HEK293 (cell line): ENCODE data around the gene PERM1.
A peak's percentile ranks its signal among the peaks of the same experiment; 100 is the strongest.

Experiments used
- CTCF ChIA-PET: fragments of 350-600 bp; formaldehyde crosslinking; extraction: SDS; loops from one replicate; lab custom pipeline; 2021; ENCODE audit warnings: antibody characterized with exemption; lab: Yijun Ruan, JAX
- POLR2A ChIA-PET: fragments of 300-600 bp; formaldehyde crosslinking; extraction: SDS; loops from one replicate; lab custom pipeline; 2020; ENCODE audit warnings: antibody characterized with exemption, inconsistent platforms; lab: Yijun Ruan, JAX
- H3K27ac ChIP-seq: fragments of 200-500 bp; sonication (Bioruptor generic); 2 replicates; pipeline ENCODE4 v1.5.1; 2014; ENCODE audit warnings: low read depth, low read length, control low read depth, inconsistent platforms; ENCODE audit errors: extremely low read depth
- H3K36me3 ChIP-seq, 2 experiments: fragments of 200-500 bp in 1 of 2; sonication (Bioruptor generic) in 1 of 2; 1 replicate in 1 of 2; 2 replicates in 1 of 2; pipeline ENCODE4 v1.5.1; 2014 to 2017; ENCODE audit warnings: inconsistent platforms in 2 of 2, low read length in 2 of 2; ENCODE audit not compliant: control insufficient read depth in 2 of 2, insufficient read depth in 1 of 2
- H3K4me1 ChIP-seq: fragments of 200-500 bp; sonication (Bioruptor generic); 2 replicates; pipeline ENCODE4 v1.5.1; 2014; ENCODE audit warnings: mild to moderate bottlenecking, low read length, inconsistent platforms; ENCODE audit not compliant: control insufficient read depth, insufficient read depth
- H3K4me3 ChIP-seq: 2 replicates; pipeline ENCODE4 v1.5.1; 2011; ENCODE audit warnings: low read depth, mild to moderate bottlenecking, control low read depth, low read length, moderate library complexity
- H3K9me3 ChIP-seq: fragments of 200-500 bp; sonication (Bioruptor generic); 2 replicates; pipeline ENCODE4 v1.5.1; 2014; ENCODE audit warnings: low read depth, low read length, inconsistent platforms; ENCODE audit not compliant: control insufficient read depth, insufficient read depth
- INSM2 ChIP-seq: fragments of 450-650 bp; formaldehyde crosslinking; IDR thresholded peaks from 2 replicates; pipeline ENCODE4 v1.5.1; 2016; ENCODE audit warnings: missing biosample characterization, missing genetic modification characterization
- KLF1 ChIP-seq: fragments of 450-650 bp; formaldehyde crosslinking; IDR thresholded peaks from 2 replicates; pipeline ENCODE4 v1.5.1; 2016; ENCODE audit warnings: missing biosample characterization, missing genetic modification characterization
- MZF1 ChIP-seq: fragments of 450-650 bp; formaldehyde crosslinking; IDR thresholded peaks from 2 replicates; pipeline ENCODE4 v1.5.1; 2017; ENCODE audit warnings: missing biosample characterization, missing genetic modification characterization, borderline replicate concordance
- OVOL3 ChIP-seq: fragments of 450-650 bp; formaldehyde crosslinking; IDR thresholded peaks from 2 replicates; pipeline ENCODE4 v1.5.1; 2016; ENCODE audit warnings: missing biosample characterization, missing genetic modification characterization
- PATZ1 ChIP-seq: fragments of 450-650 bp; formaldehyde crosslinking; IDR thresholded peaks from 2 replicates; pipeline ENCODE4 v1.5.1; 2016; ENCODE audit warnings: missing biosample characterization, missing genetic modification characterization
- SCRT2 ChIP-seq: fragments of 450-650 bp; formaldehyde crosslinking; IDR thresholded peaks from 2 replicates; pipeline ENCODE4 v1.5.1; 2016; ENCODE audit warnings: missing biosample characterization, missing genetic modification characterization
- ZBTB17 ChIP-seq: fragments of 450-650 bp; formaldehyde crosslinking; IDR thresholded peaks from 2 replicates; pipeline ENCODE4 v1.5.1; 2016; ENCODE audit warnings: missing biosample characterization, missing genetic modification characterization
- ZFP37 ChIP-seq: fragments of 450-650 bp; formaldehyde crosslinking; IDR thresholded peaks from 2 replicates; pipeline ENCODE4 v1.5.1; 2016; ENCODE audit warnings: missing biosample characterization, missing genetic modification characterization
- ZNF114 ChIP-seq: fragments of 450-650 bp; formaldehyde crosslinking; IDR thresholded peaks from 2 replicates; pipeline ENCODE4 v1.5.0; 2017; ENCODE audit warnings: missing biosample characterization, missing genetic modification characterization
- ZNF133 ChIP-seq: fragments of 450-650 bp; formaldehyde crosslinking; IDR thresholded peaks from 2 replicates; pipeline ENCODE4 v1.5.1; 2016; ENCODE audit warnings: missing biosample characterization, missing genetic modification characterization
- ZNF146 ChIP-seq: fragments of 450-650 bp; formaldehyde crosslinking; IDR thresholded peaks from 2 replicates; pipeline ENCODE4 v1.5.1; 2016; ENCODE audit warnings: missing biosample characterization, missing genetic modification characterization
- ZNF16 ChIP-seq: fragments of 450-650 bp; formaldehyde crosslinking; IDR thresholded peaks from 2 replicates; pipeline ENCODE4 v1.5.1; 2016; ENCODE audit warnings: low read depth, missing biosample characterization, missing genetic modification characterization
- ZNF223 ChIP-seq: fragments of 450-650 bp; formaldehyde crosslinking; IDR thresholded peaks from 2 replicates; pipeline ENCODE4 v1.5.1; 2016; ENCODE audit warnings: missing biosample characterization, missing genetic modification characterization
- ZNF280C ChIP-seq: fragments of 450-650 bp; formaldehyde crosslinking; IDR thresholded peaks from 2 replicates; pipeline ENCODE4 v1.5.1; 2016; ENCODE audit warnings: missing biosample characterization, missing genetic modification characterization
- ZNF362 ChIP-seq: fragments of 450-650 bp; formaldehyde crosslinking; IDR thresholded peaks from 2 replicates; pipeline ENCODE4 v1.5.1; 2016; ENCODE audit warnings: missing biosample characterization, missing genetic modification characterization
- ZNF449 ChIP-seq: fragments of 450-650 bp; formaldehyde crosslinking; IDR thresholded peaks from 2 replicates; pipeline ENCODE4 v1.5.1; 2017; ENCODE audit warnings: missing biosample characterization, mild to moderate bottlenecking, missing genetic modification characterization, moderate library complexity
- ZNF488 ChIP-seq: fragments of 450-650 bp; formaldehyde crosslinking; IDR thresholded peaks from 2 replicates; pipeline ENCODE4 v1.5.1; 2016; ENCODE audit warnings: missing biosample characterization, missing genetic modification characterization
- ZNF707 ChIP-seq: fragments of 450-650 bp; formaldehyde crosslinking; IDR thresholded peaks from 2 replicates; pipeline ENCODE4 v1.5.1; 2016; ENCODE audit warnings: missing biosample characterization, missing genetic modification characterization
- ZNF747 ChIP-seq: fragments of 450-650 bp; formaldehyde crosslinking; IDR thresholded peaks from 2 replicates; pipeline ENCODE4 v1.5.1; 2016; ENCODE audit warnings: missing biosample characterization, missing genetic modification characterization

PERM1 gene

GRCh38 chr1:960363-961131, 21.3 kb downstream of the PERM1 start, which contains the start of gene KLHL17 (continued):
- no peak for TF ChIP-seq ZNF16 (tag by site-specific recombination)
- 0 out of 2 replicates have a peak, but pooled peaks have one; percentile 15 for TF ChIP-seq ZNF449
- TF ChIP-seq KLF1 (tag by site-specific recombination) = no peak; the same call in 1 of the 2 replicates
- TF ChIP-seq ZNF146 (tag by site-specific recombination) = no peak
- no peak for TF ChIP-seq ZNF133 (tag by site-specific recombination)
- TF ChIP-seq, all 188 proteins: peak for 31

- Histone ChIP-seq H3K27ac (no peak overlapping the region; the same call in 1 of the 2 replicates), H3K4me3 (peak overlapping the region; percentile 57), H3K9me3 (no peaks in the 10 kb centered on the region), H3K4me1 (no peaks in the 10 kb centered on the region), H3K36me3 (peaks cover 3 to 60% of the 10 kb centered on the region in 2 experiments; a peak in 2 of 3 replicates)
- no peak for TF ChIP-seq ZFP37
- TF ChIP-seq PATZ1 (tag by site-specific recombination) = peak; percentile 54; the same call in 1 of the 2 replicates
- CTCF ChIA-PET = interaction anchor here (0.6 kb wide), 2 partner anchors 16 to 182 kb away, joined by 3 read pairs; no protein-coding TSS in a partner anchor
- POLR2A ChIA-PET = interaction anchor here (1.4 kb wide), 1 partner anchor 18 kb away, joined by 4 read pairs; no protein-coding TSS in a partner anchor
Measured at GRCh38 chr1:959731-960362, 22.0 kb downstream of the PERM1 start.

GRCh38 chr1:958823-959730, 22.8 kb downstream of the PERM1 start, which contains the start of gene NOC2L:
NOC2L (minus strand) TSS chr1:959256; CDS start chr1:959240, 16 bp downstream.
- no peaks in the 10 kb centered on the region for H3K9me3 ChIP-seq
- CTCF ChIA-PET = interaction anchor here (0.6 to 1.1 kb wide), 3 partner anchors 16 to 181 kb away, joined by 3 to 6 read pairs (median 3); no protein-coding TSS in a partner anchor
- POLR2A ChIA-PET = interaction anchor here (0.7 to 1.4 kb wide), 4 partner anchors 8 to 41 kb away, joined by 3 to 6 read pairs (median 4); no protein-coding TSS in a partner anchor
- H3K4me3 ChIP-seq = peak within 1 kb of the TSS; percentile 89
- no peaks in the 10 kb centered on the region for H3K4me1 ChIP-seq
- H3K27ac ChIP-seq = peak within 1 kb of the TSS; percentile 75; the same call in 1 of the 2 replicates
- H3K36me3 ChIP-seq = peaks cover 9 to 64% of the 10 kb centered on the region in 2 experiments; a peak in 2 of 3 replicates
- 0 out of 2 replicates have a peak, but pooled peaks have one; percentile 42 for TF ChIP-seq ZNF707 (tag by site-specific recombination)
- no peak for TF ChIP-seq MZF1
- no peak for TF ChIP-seq ZNF114 (tag by site-specific recombination)
- no peak for TF ChIP-seq SCRT2 (tag by site-specific recombination)
- no peak for TF ChIP-seq ZNF223
- TF ChIP-seq OVOL3 (tag by site-specific recombination) = no peak
- TF ChIP-seq ZNF362 (tag by site-specific recombination) = no peak
- no peak for TF ChIP-seq ZNF747
- TF ChIP-seq ZBTB17 (tag by site-specific recombination) = no peak
- TF ChIP-seq INSM2 (tag by site-specific recombination) = no peak
- TF ChIP-seq ZNF488 = 0 out of 2 replicates have a peak, but pooled peaks have one; percentile 18
- no peak for TF ChIP-seq ZNF280C
